ENCODE data around the gene NR2C1.

DNA sequence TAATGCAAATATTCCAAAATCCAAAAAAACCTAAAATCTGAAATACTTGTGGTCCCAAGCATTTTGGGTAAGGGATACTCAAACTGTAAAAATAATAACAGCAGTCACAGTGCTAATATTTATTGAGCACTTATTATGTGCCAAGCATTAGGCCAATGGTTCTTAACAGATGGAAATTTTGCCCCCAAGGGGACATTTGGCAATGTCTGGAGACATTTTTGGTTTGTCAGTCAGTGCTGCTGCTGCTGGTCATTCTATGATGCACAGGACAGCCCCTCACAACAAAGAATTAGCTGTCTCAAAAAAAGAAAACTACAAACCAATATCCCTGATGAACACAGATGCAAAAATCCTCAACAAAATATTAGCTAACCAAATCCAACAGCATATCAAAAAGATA lies 75.7 kb downstream of the NR2C1 start:
- TF ChIP-seq TAF1 (IDR thresholded peaks at IDR 0.05; ENCODE audit: borderline replicate concordance, insufficient read depth, low read length) = no peak
- TF ChIP-seq SIN3A (IDR thresholded peaks at IDR 0.05; ENCODE audit: borderline replicate concordance, insufficient read depth, low read length) = no peak
- TF ChIP-seq POLR2AphosphoS5 (IDR thresholded peaks at IDR 0.05; ENCODE audit: low read depth, low read length) = no peak
- no peak for TF ChIP-seq FOXP2 (optimal IDR thresholded peaks at IDR 0.05; ENCODE audit: borderline replicate concordance, extremely low read depth, extremely low read length, insufficient read depth)

Measured in PFSK-1 (cell line).